Smooth muscle cell (in vitro differentiated cells): ENCODE data around the gene NPAS3. TPM values are rescaled to one million over a fixed set of nuclear protein-coding genes. Genes with fewer than 3 reads are reported as not detected.

Experiments
- DNase-seq: peaks from one replicate; lab custom pipeline; 2025; ENCODE audit not compliant: unreplicated experiment; lab: John Stamatoyannopoulos, UW
- H2AFZ ChIP-seq: fragments of 200-600 bp; sonication (generic); 2 replicates; pipeline ENCODE4 v1.6.0; 2016; ENCODE audit warnings: antibody characterized with exemption, low read depth, mild to moderate bottlenecking
- H3F3A ChIP-seq: fragments of 200-600 bp; sonication (generic); 2 replicates; pipeline ENCODE4 v1.6.0; 2017; ENCODE audit warnings: antibody characterized with exemption, low read depth
- H3K27ac ChIP-seq: fragments of 200-600 bp; sonication (generic); 2 replicates; pipeline ENCODE4 v1.5.1; 2016; ENCODE audit warnings: low read depth, mild to moderate bottlenecking
- H3K27me3 ChIP-seq: fragments of 200-600 bp; sonication (generic); 2 replicates; pipeline ENCODE4 v1.6.1; 2016; ENCODE audit warnings: low read depth, mild to moderate bottlenecking
- H3K36me3 ChIP-seq: fragments of 200-600 bp; sonication (generic); 2 replicates; pipeline ENCODE4 v1.5.1; 2016; ENCODE audit warnings: low read depth
- H3K4me1 ChIP-seq: fragments of 200-600 bp; sonication (generic); 2 replicates; pipeline ENCODE4 v1.5.1; 2016; ENCODE audit warnings: low read depth
- H3K4me2 ChIP-seq: fragments of 200-600 bp; sonication (generic); 2 replicates; pipeline ENCODE4 v1.6.0; 2016; ENCODE audit warnings: mild to moderate bottlenecking
- H3K4me3 ChIP-seq: fragments of 200-600 bp; sonication (generic); 2 replicates; pipeline ENCODE4 v1.5.1; 2016; ENCODE audit warnings: mild to moderate bottlenecking
- H3K79me2 ChIP-seq: fragments of 200-600 bp; sonication (generic); 2 replicates; pipeline ENCODE4 v1.6.0; 2016; ENCODE audit warnings: low read depth, mild to moderate bottlenecking
- H3K9ac ChIP-seq: fragments of 200-600 bp; sonication (generic); 2 replicates; pipeline ENCODE4 v1.6.0; 2016; ENCODE audit warnings: low read depth
- H3K9me3 ChIP-seq: fragments of 200-600 bp; sonication (generic); replicated peaks from 2 replicates; pipeline ENCODE4 v1.5.1; 2016; ENCODE audit warnings: low read depth
- H4K20me1 ChIP-seq: fragments of 200-600 bp; sonication (generic); 2 replicates; pipeline ENCODE4 v1.6.0; 2016; ENCODE audit warnings: low read depth
- CTCF ChIP-seq: fragments of 200-600 bp; sonication (generic); IDR thresholded peaks from 2 replicates; pipeline ENCODE4 v1.5.1; 2017; ENCODE audit warnings: borderline replicate concordance, mild to moderate bottlenecking, antibody characterized with exemption; ENCODE audit not compliant: insufficient read depth, poor library complexity, severe bottlenecking
- WGBS: methylation state at CpG from one replicate; pipeline ENCODE4 v1.1.7; 2016; ENCODE audit warnings: low lambda C conversion rate; 5-methylcytosine and 5-hydroxymethylcytosine counted together
- polyA plus RNA-seq: library from polyadenylated mRNA; unstranded; fragments of >200 nt; fragmentation: Nextera tagmentation; extraction: Ambion mirVana; gene quantifications from 2 replicates; pipeline ENCODE4 v1.2.1, GENCODE V29; 2016
- total RNA-seq: library from RNA; depleted of rRNA; stranded (reverse); fragments of >200 nt; gene quantifications from 2 replicates; pipeline ENCODE4 v1.2.3, GENCODE V29; 2014

The NPAS3 gene
- total and polyA plus RNA-seq, 2 experiments from 2014 or later, result 0.79 to 2.0 TPM

DNA sequence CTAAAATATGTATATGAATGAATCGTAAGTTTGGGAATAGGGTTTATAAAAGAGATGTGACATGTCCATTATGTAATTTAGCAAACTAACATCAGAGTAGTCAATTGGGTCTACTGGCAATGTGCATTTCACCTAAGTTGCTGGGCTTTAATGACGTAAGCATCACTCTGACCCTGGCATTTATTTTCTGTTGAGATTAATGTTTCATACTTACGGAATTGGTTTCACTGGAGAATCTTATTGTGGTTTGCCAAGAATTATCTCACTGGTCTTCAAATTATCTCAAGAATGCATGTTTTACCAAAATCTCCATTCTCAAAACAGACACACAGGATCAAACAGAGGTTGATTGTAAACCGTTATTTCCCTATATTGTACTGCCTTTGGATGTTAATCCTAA, 437.1 kb downstream of the NPAS3 start:
- Histone ChIP-seq H3K4me3 (no peak overlapping the region), H2AFZ (no peak overlapping the region), H3K9ac (no peak overlapping the region), H3K27ac (no peak overlapping the region), H3K36me3 (no peaks in the 10 kb centered on the region), H3K79me2 (no peaks in the 10 kb centered on the region), H3K4me1 (no peaks in the 10 kb centered on the region), H3F3A (no peaks in the 10 kb centered on the region), H3K4me2 (no peak overlapping the region), H3K9me3 (no peaks in the 10 kb centered on the region), H3K27me3 (no peaks in the 10 kb centered on the region), H4K20me1 (no peaks in the 10 kb centered on the region)
- DNase-seq, result no peak
- 63% methylated on average over 4 of the region's 4 CpGs for WGBS
- TF ChIP-seq CTCF, result no peak

- no peak overlapping the region for H3K27ac ChIP-seq
- H3K4me3 ChIP-seq, result no peak overlapping the region
- TF ChIP-seq CTCF, result no peak
- H3K36me3 ChIP-seq, result no peaks in the 10 kb centered on the region
- no peaks in the 10 kb centered on the region for H3K9me3 ChIP-seq
- no peak overlapping the region for H3K9ac ChIP-seq
- no peak overlapping the region for H2AFZ ChIP-seq
- no peaks in the 10 kb centered on the region for H3K27me3 ChIP-seq
- no peaks in the 10 kb centered on the region for H3K79me2 ChIP-seq
- 68% methylated on average over 3 of the region's 3 CpGs for WGBS
- H3K4me1 ChIP-seq, result no peaks in the 10 kb centered on the region
- H4K20me1 ChIP-seq, result no peaks in the 10 kb centered on the region
- no peak for DNase-seq
- no peak overlapping the region for H3K4me2 ChIP-seq
- H3F3A ChIP-seq, result no peaks in the 10 kb centered on the region
Observed at GRCh38 chr14:33376510-33376909, 437.8 kb downstream of the NPAS3 start.

DNA sequence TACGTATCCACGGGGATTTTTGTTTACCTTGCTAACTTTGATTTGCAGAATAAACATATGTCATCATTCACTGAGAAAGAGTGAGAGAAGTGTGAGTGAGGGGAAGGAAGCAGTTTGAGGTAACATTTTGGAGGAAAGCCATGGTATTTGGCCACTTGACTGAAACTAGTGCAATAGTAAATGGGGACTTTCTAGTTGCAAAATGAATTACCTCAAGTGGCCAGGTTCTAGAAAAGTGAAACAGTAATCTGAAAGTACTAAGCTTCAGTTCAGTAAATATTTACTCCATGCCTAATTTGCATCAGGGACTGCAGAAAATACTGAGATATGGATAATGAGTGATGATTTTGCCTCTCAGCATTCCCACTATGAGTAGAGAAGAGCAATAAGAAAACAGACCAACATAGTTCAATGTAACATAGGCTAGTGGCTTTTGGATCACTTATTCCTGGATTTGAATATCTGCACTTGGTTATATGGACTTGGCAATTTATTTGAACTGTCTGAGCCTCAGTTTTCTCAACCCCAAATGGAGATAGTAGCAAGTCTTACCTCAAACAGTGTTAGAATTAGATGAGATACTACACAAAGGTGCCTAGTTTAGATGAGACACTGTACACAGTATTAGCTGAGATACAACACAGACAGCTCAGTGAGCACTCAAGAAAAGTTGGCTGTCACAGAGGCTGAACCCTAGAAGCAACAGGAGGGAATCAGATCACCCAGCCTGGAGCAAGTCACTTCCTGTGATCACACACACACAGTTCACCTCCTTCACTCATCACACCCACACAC, 439.1 kb downstream of the NPAS3 start:
- H3K4me2 ChIP-seq, result no peak overlapping the region
- no peaks in the 10 kb centered on the region for H3F3A ChIP-seq
- no peaks in the 10 kb centered on the region for H3K4me1 ChIP-seq
- H3K36me3 ChIP-seq, result no peaks in the 10 kb centered on the region
- no peak overlapping the region for H2AFZ ChIP-seq
- no peaks in the 10 kb centered on the region for H3K9me3 ChIP-seq
- H3K9ac ChIP-seq, result no peak overlapping the region
- H3K79me2 ChIP-seq, result no peaks in the 10 kb centered on the region
- no peaks in the 10 kb centered on the region for H4K20me1 ChIP-seq
- no peak for DNase-seq
- H3K27ac ChIP-seq, result no peak overlapping the region
- WGBS, result 93% methylated on average over 2 of the region's 2 CpGs
- no peak for TF ChIP-seq CTCF
- H3K27me3 ChIP-seq, result no peaks in the 10 kb centered on the region
- H3K4me3 ChIP-seq, result no peak overlapping the region

DNA sequence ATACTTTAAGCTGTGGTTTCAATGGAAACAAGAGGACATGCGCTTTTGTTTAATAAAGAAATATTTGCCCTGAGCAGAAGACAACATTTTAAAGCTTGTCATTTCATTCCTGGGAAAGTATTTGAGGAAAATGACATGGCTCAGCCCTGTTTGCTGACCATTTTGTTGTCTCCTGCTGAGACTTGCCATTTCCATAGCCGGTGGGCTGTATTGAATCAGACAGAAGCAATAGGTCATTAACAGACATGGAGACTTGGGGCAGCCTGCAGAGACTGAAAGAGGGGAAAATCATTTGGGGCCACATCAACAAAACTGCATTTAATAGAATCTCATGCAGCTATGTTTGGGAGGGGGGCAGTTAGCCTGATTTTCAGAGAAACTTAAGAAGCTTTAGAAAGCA, 443.0 kb downstream of the NPAS3 start:
- Histone ChIP-seq H3K4me3 (no peak overlapping the region), H2AFZ (no peak overlapping the region), H3K4me1 (no peaks in the 10 kb centered on the region)

More for the DNA sequence above, 443.0 kb downstream of the NPAS3 start:
- no peak overlapping the region for H3K9ac ChIP-seq
- H3K79me2 ChIP-seq, result no peaks in the 10 kb centered on the region
- H3K9me3 ChIP-seq, result no peaks in the 10 kb centered on the region
- WGBS, result 58% methylated on average over 2 of the region's 2 CpGs
- no peak for TF ChIP-seq CTCF
- H4K20me1 ChIP-seq, result no peaks in the 10 kb centered on the region
- no peak for DNase-seq
- no peaks in the 10 kb centered on the region for H3K27me3 ChIP-seq
- H3K27ac ChIP-seq, result no peak overlapping the region
- no peaks in the 10 kb centered on the region for H3F3A ChIP-seq
- H3K36me3 ChIP-seq, result no peaks in the 10 kb centered on the region
- no peak overlapping the region for H3K4me2 ChIP-seq
